Thyroid gland (tissue), 4 donors: ENCODE results near the gene ANO2. TPM values are rescaled to one million over a fixed set of nuclear protein-coding genes. Genes with fewer than 3 reads are reported as not detected.

ENCODE experiments used
- DNase-seq, 2 donors: peaks; one replicate each; pipeline ENCODE4 v3.0.0-alpha.2; 2019
- H3K27ac ChIP-seq, 3 donors: fragments of 200-600 bp; sonication (generic); 1 replicate in 2 of 3; 2 replicates in 1 of 3; pipeline ENCODE4 v1.5.1; 2016 to 2019; ENCODE audit warnings: mild to moderate bottlenecking in 1 of 3, moderate library complexity in 1 of 3
- H3K27me3 ChIP-seq: fragments of 200-600 bp; sonication (generic); one replicate; pipeline ENCODE4 v1.5.1; 2019
- H3K36me3 ChIP-seq, 2 donors: fragments of 200-600 bp; sonication (generic); one replicate each; pipeline ENCODE4 v1.5.1; 2016 to 2019
- H3K4me1 ChIP-seq, 2 donors: fragments of 200-600 bp; sonication (generic); one replicate each; pipeline ENCODE4 v1.5.1; 2017 to 2019
- H3K4me3 ChIP-seq, 3 donors: fragments of 200-600 bp; sonication (generic); replicated peaks in 1 of 3; 1 replicate in 2 of 3; 2 replicates in 1 of 3; pipeline ENCODE4 v1.5.1; 2016; ENCODE audit warnings: mild to moderate bottlenecking in 1 of 3
- H3K9me3 ChIP-seq: fragments of 200-600 bp; sonication (generic); one replicate; pipeline ENCODE4 v1.5.1; 2017
- CTCF ChIP-seq, 6 experiments: fragments of 200-600 bp in 3 of 6; fragments of 450-650 bp in 3 of 6; sonication (generic) in 3 of 6; IDR thresholded peaks; one replicate each; pipeline ENCODE4 v1.5.1; 2016 to 2019; ENCODE audit warnings: antibody characterized with exemption in 6 of 6, mild to moderate bottlenecking in 2 of 6, inconsistent platforms in 1 of 6, moderate library complexity in 1 of 6
- POLR2A ChIP-seq, 2 donors: fragments of 450-650 bp; IDR thresholded peaks; one replicate each; pipeline ENCODE4 v1.6.1; 2017; ENCODE audit warnings: antibody characterized with exemption in 2 of 2, mild to moderate bottlenecking in 2 of 2, moderate library complexity in 1 of 2
- WGBS, 2 donors: methylation state at CpG; one replicate each; pipeline ENCODE4 v1.1.5; 2017; 5-methylcytosine and 5-hydroxymethylcytosine counted together
- intact Hi-C: fragments of 100-400 bp; cut with DNase I; formaldehyde crosslinking; loops from one replicate; pipeline ENCODE4 v1.15.1; 2023
- total RNA-seq, 4 donors: library from RNA; depleted of rRNA; stranded (reverse); fragments of >200 nt; gene quantifications; one replicate each; pipeline ENCODE4 v1.2.3, GENCODE V29; 2016

Gene ANO2
- total RNA-seq, 4 donors from 2014 or later = 0.78 to 7.0 (median 2.2) TPM

DNA sequence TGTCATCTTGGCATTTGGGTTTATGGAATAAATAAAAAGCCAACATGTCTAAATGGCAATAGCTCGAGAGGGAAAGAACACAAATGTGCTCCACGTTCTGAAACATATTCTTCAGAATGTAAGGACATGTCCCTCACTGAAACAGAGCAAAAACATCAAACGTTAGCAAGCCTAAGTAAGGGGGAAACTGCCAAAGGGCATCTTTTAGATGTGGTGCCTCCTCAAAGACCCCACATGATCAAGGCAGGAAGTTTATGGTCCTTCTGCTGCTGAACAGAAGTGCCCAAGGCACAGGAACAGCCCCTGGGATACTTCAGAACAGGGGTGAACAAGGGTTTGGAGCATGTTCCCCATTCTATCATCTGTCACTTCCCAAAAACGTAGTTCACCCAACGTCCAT, 227.0 kb downstream of the ANO2 start:
- no peaks in the 10 kb centered on the region for H3K9me3 ChIP-seq
- no peak overlapping the region for H3K4me3 ChIP-seq
- no peak for DNase-seq
- H3K4me1 ChIP-seq = no peaks in the 10 kb centered on the region
- no peaks in the 10 kb centered on the region for H3K27me3 ChIP-seq
- 81 to 82% methylated on average over 5 of the region's 5 CpGs for WGBS, 2 donors
- H3K27ac ChIP-seq = no peak overlapping the region
- TF ChIP-seq CTCF (IDR thresholded peaks at IDR 0.05) = no peak
- no peak for TF ChIP-seq POLR2A (IDR thresholded peaks at IDR 0.05)
- intact Hi-C loops = no loop called here
- no peaks in the 10 kb centered on the region for H3K36me3 ChIP-seq

GRCh38 chr12:5716976-5717375, 228.1 kb downstream of the ANO2 start:
- no peak for TF ChIP-seq POLR2A (IDR thresholded peaks at IDR 0.05)
- TF ChIP-seq CTCF (IDR thresholded peaks at IDR 0.05) = no peak
- Histone ChIP-seq H3K27me3 (no peaks in the 10 kb centered on the region), H3K4me3 (no peak overlapping the region), H3K36me3 (no peaks in the 10 kb centered on the region), H3K4me1 (no peaks in the 10 kb centered on the region), H3K27ac (no peak overlapping the region), H3K9me3 (no peaks in the 10 kb centered on the region)
- 92 to 93% methylated on average over 3 of the region's 3 CpGs for WGBS, 2 donors
- intact Hi-C loops = no loop called here
- no peak for DNase-seq

DNA sequence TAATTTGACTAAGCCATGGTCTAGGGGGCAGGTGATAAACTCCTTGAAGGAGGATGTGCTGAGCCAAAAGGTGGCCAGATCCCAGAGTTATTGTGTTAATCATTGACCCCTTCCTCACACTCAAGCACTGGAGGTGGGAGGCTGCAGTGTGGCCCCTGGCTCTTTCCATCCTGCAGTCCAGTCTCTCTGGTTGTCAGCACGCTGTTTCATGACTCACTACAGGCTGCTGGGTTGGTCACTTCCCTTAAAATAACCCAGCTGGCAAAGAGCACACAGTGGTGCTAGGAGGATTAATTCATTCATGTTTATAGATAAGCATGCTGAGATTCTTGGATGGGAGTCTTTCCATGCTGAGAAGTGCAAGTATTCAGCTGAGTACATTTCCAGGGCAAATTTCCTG, 228.9 kb downstream of the ANO2 start:
- Histone ChIP-seq H3K36me3 (no peaks in the 10 kb centered on the region), H3K27ac (no peak overlapping the region), H3K4me1 (no peaks in the 10 kb centered on the region), H3K27me3 (no peaks in the 10 kb centered on the region), H3K9me3 (no peaks in the 10 kb centered on the region), H3K4me3 (no peak overlapping the region)
- 69 to 81% methylated on average over 1 of the region's 1 CpG for WGBS, 2 donors
- TF ChIP-seq POLR2A (IDR thresholded peaks at IDR 0.05) (no peak), CTCF (IDR thresholded peaks at IDR 0.05) (no peak)
- intact Hi-C loops = no loop called here
- no peak for DNase-seq

GRCh38 chr12:5715021-5715420, 230.0 kb downstream of the ANO2 start:
- Histone ChIP-seq H3K36me3 (no peaks in the 10 kb centered on the region), H3K27ac (no peak overlapping the region), H3K27me3 (no peaks in the 10 kb centered on the region), H3K9me3 (no peaks in the 10 kb centered on the region), H3K4me1 (no peaks in the 10 kb centered on the region), H3K4me3 (no peak overlapping the region)
- no peak for DNase-seq
- WGBS, 2 donors = 75 to 76% methylated on average over 4 of the region's 4 CpGs
- TF ChIP-seq CTCF (IDR thresholded peaks at IDR 0.05) (no peak), POLR2A (IDR thresholded peaks at IDR 0.05) (no peak)
- intact Hi-C loops = no loop called here

- Histone ChIP-seq H3K27ac (no peak overlapping the region), H3K36me3 (no peaks in the 10 kb centered on the region), H3K27me3 (no peaks in the 10 kb centered on the region), H3K4me1 (no peaks in the 10 kb centered on the region), H3K4me3 (no peak overlapping the region), H3K9me3 (no peaks in the 10 kb centered on the region)
- WGBS, 2 donors = 77 to 85% methylated on average over 6 of the region's 6 CpGs
- intact Hi-C loops = no loop called here
- TF ChIP-seq POLR2A (IDR thresholded peaks at IDR 0.05) = no peak
- no peak for TF ChIP-seq CTCF (IDR thresholded peaks at IDR 0.05)
- no peak for DNase-seq
These were observed 231.4 kb downstream of the ANO2 start for GRCh38 chr12:5713599-5714081.
